Memory B cell (primary cell): Measurements from ENCODE around the gene DMP1.

Experiments
- ATAC-seq: fragments of 150-1000 bp; cut with Tn5 transposase; 2 replicates; pipeline ENCODE4 v1.10.0; 2021; ENCODE audit warnings: low read depth, mild to moderate bottlenecking, moderate library complexity
- DNase-seq, 2 donors: peaks; one replicate each; pipeline ENCODE4 v3.0.0; 2022; ENCODE audit warnings: low spot score in 2 of 2
- H3K27ac Mint-ChIP-seq: one replicate; pipeline ENCODE4 v1.8.0; 2022; ENCODE audit warnings: mild to moderate bottlenecking, moderate library complexity, mixed read lengths
- H3K27me3 Mint-ChIP-seq: one replicate; pipeline ENCODE4 v1.8.0; 2022; ENCODE audit warnings: mixed read lengths
- H3K36me3 Mint-ChIP-seq: one replicate; pipeline ENCODE4 v1.8.0; 2022; ENCODE audit warnings: mild to moderate bottlenecking, mixed read lengths
- H3K4me1 Mint-ChIP-seq: one replicate; pipeline ENCODE4 v1.8.0; 2022; ENCODE audit warnings: mixed read lengths
- H3K4me3 Mint-ChIP-seq: one replicate; pipeline ENCODE4 v1.8.0; 2022; ENCODE audit warnings: mild to moderate bottlenecking, moderate library complexity, mixed read lengths
- H3K9me3 Mint-ChIP-seq: one replicate; pipeline ENCODE4 v1.8.0; 2022; ENCODE audit warnings: mixed read lengths

DMP1 gene

GRCh38 chr4:87698394-87698793, 48.3 kb downstream of the DMP1 start:
- ATAC-seq (no peak), DNase-seq (no peak)
- Mint-ChIP-seq H3K4me3 (no peak overlapping the region), H3K36me3 (no peaks in the 10 kb centered on the region), H3K4me1 (no peaks in the 10 kb centered on the region), H3K27ac (no peak overlapping the region), H3K27me3 (peaks cover 2% of the 10 kb centered on the region), H3K9me3 (peaks cover 2% of the 10 kb centered on the region)

GRCh38 chr4:87704001-87704400, 53.9 kb downstream of the DMP1 start:
- peaks cover 2% of the 10 kb centered on the region for H3K9me3 Mint-ChIP-seq
- no peak overlapping the region for H3K27ac Mint-ChIP-seq
- H3K27me3 Mint-ChIP-seq: peaks cover 13% of the 10 kb centered on the region
- no peaks in the 10 kb centered on the region for H3K4me1 Mint-ChIP-seq
- no peak overlapping the region for H3K4me3 Mint-ChIP-seq
- DNase-seq (no peak), ATAC-seq (no peak)
- H3K36me3 Mint-ChIP-seq: no peaks in the 10 kb centered on the region

- DNase-seq (no peak), ATAC-seq (no peak)
- peaks cover 3% of the 10 kb centered on the region for H3K9me3 Mint-ChIP-seq
- H3K27ac Mint-ChIP-seq: no peak overlapping the region
- H3K4me3 Mint-ChIP-seq: no peak overlapping the region
- peaks cover 15% of the 10 kb centered on the region for H3K27me3 Mint-ChIP-seq
- H3K36me3 Mint-ChIP-seq: no peaks in the 10 kb centered on the region
- H3K4me1 Mint-ChIP-seq: no peaks in the 10 kb centered on the region
Observed at GRCh38 chr4:87707279-87707918, 57.3 kb downstream of the DMP1 start.
